D721Med (cell line): ENCODE data around the gene CCDC137.

ENCODE experiments used
- DNase-seq: peaks from one replicate; pipeline ENCODE4 v3.0.0; 2011; ENCODE audit warnings: low spot score; ENCODE audit not compliant: insufficient read length
- FAIRE-seq: peaks from 2 replicates; lab custom pipeline; 2011; peaks lifted over from hg19 to GRCh38; lab: Jason Lieb, UNC
- CTCF ChIP-seq: IDR thresholded peaks from 2 replicates; pipeline ENCODE4 v1.5.1; 2012; ENCODE audit warnings: mild to moderate bottlenecking, control low read depth; ENCODE audit not compliant: insufficient read depth; ENCODE audit errors: missing control alignments

The CCDC137 gene

GRCh38 chr17:81635973-81636504, 30.5 kb upstream of the CCDC137 start:
- TF ChIP-seq CTCF = no peak
- no peak for DNase-seq
- no peak for FAIRE-seq

GRCh38 chr17:81636505-81637288, 29.8 kb upstream of the CCDC137 start, which contains the start of the genes NPLOC4 and TSPAN10:
NPLOC4 (minus strand) TSS chr17:81637112; CDS start chr17:81636930, 182 bp downstream.
TSPAN10 (plus strand) TSS chr17:81637196; CDS start chr17:81642413, 5,217 bp downstream.
- FAIRE-seq = no peak
- peak; percentile 93 for DNase-seq
- TF ChIP-seq CTCF = no peak

- no peak for TF ChIP-seq CTCF
- FAIRE-seq = no peak
- DNase-seq = no peak
These were observed 27.9 kb upstream of the CCDC137 start for GRCh38 chr17:81638683-81639082.

- FAIRE-seq = no peak
- no peak for DNase-seq
- no peak for TF ChIP-seq CTCF
These were observed 26.5 kb upstream of the CCDC137 start for GRCh38 chr17:81640011-81640410.

- TF ChIP-seq CTCF = no peak
- no peak for FAIRE-seq
- DNase-seq = no peak
These were observed 24.6 kb upstream of the CCDC137 start for GRCh38 chr17:81641825-81642489.

- no peak for FAIRE-seq
- DNase-seq = no peak
- no peak for TF ChIP-seq CTCF
These were observed 22.0 kb upstream of the CCDC137 start for GRCh38 chr17:81644496-81644895.
